HL-60 (cell line): ENCODE data around the gene MTG2.

Source experiments
- CTCF ChIP-seq: IDR thresholded peaks from one replicate; pipeline ENCODE4 v1.5.1; 2011; ENCODE audit warnings: low read length, control low read depth, inconsistent platforms; ENCODE audit not compliant: insufficient read depth
- GABPA ChIP-seq: IDR thresholded peaks from 2 replicates; pipeline ENCODE4 v1.6.1; 2012; ENCODE audit warnings: low read depth
- POLR2AphosphoS5 ChIP-seq: IDR thresholded peaks from 2 replicates; pipeline ENCODE4 v1.6.1; 2012; ENCODE audit warnings: low read depth

- no peak for TF ChIP-seq CTCF
- no peak for TF ChIP-seq POLR2AphosphoS5
- no peak for TF ChIP-seq GABPA
Observed at GRCh38 chr20:62232194-62232593, 49.4 kb downstream of the MTG2 start.
